Gastroesophageal sphincter (tissue), 4 donors: ENCODE measurements around the gene GNS. TPM values are rescaled to one million over a fixed set of nuclear protein-coding genes. Genes with fewer than 3 reads are reported as not detected.
A peak's percentile ranks its signal among the peaks of the same experiment; 100 is the strongest.

Experiments used
- ATAC-seq: fragments of 150-250 bp; one replicate; pipeline ENCODE4 v1.9.1; 2016; ENCODE audit warnings: mild to moderate bottlenecking, moderate library complexity
- H3K27ac ChIP-seq, 4 donors: fragments of 200-600 bp; sonication (generic) in 3 of 4; 1 replicate in 3 of 4; 2 replicates in 1 of 4; pipeline ENCODE4 v1.5.1; 2016 to 2019
- H3K27me3 ChIP-seq: fragments of 200-600 bp; sonication (generic); one replicate; pipeline ENCODE4 v1.5.1; 2019
- H3K36me3 ChIP-seq, 2 donors: fragments of 200-600 bp; sonication (generic); one replicate each; pipeline ENCODE4 v1.5.1; 2019; ENCODE audit warnings: control low read depth in 1 of 2
- H3K4me1 ChIP-seq, 3 donors: fragments of 200-600 bp; sonication (generic); 1 replicate in 2 of 3; 2 replicates in 1 of 3; pipeline ENCODE4 v1.5.1; 2016 to 2019; ENCODE audit warnings: control low read depth in 2 of 3
- H3K4me3 ChIP-seq, 2 donors: fragments of 200-600 bp; sonication (generic); one replicate each; pipeline ENCODE4 v1.5.1; 2019; ENCODE audit warnings: mild to moderate bottlenecking in 1 of 2, moderate library complexity in 1 of 2
- H3K9me3 ChIP-seq, 3 donors: fragments of 200-600 bp; sonication (generic); one replicate each; pipeline ENCODE4 v1.5.1; 2017 to 2019; ENCODE audit warnings: control low read depth in 2 of 3
- EP300 ChIP-seq: sonication (generic); formaldehyde crosslinking; IDR thresholded peaks from one replicate; pipeline ENCODE4 v1.6.1; 2017; ENCODE audit warnings: antibody characterized with exemption, mild to moderate bottlenecking
- POLR2A ChIP-seq, 2 donors: fragments of 450-650 bp; IDR thresholded peaks; one replicate each; pipeline ENCODE4 v1.6.1; 2017; ENCODE audit warnings: antibody characterized with exemption in 2 of 2, mild to moderate bottlenecking in 2 of 2, moderate library complexity in 1 of 2
- POLR2AphosphoS5 ChIP-seq: sonication (generic); formaldehyde crosslinking; IDR thresholded peaks from one replicate; pipeline ENCODE4 v1.6.1; 2017; ENCODE audit warnings: antibody characterized with exemption
- WGBS, 2 donors: methylation state at CpG; one replicate each; pipeline ENCODE4 v1.1.5; 2018; ENCODE audit warnings: low coverage in 1 of 2; 5-methylcytosine and 5-hydroxymethylcytosine counted together
- total RNA-seq, 4 donors: library from RNA; depleted of rRNA; stranded (reverse); fragments of >200 nt; gene quantifications; one replicate each; pipeline ENCODE4 v1.1.0, GENCODE V29; 2016
- TF ChIP-seq, protein P1 (sequence below), 4 experiments: fragments of 200-600 bp in 2 of 4; fragments of 450-650 bp in 2 of 4; sonication (generic) in 1 of 4; IDR thresholded peaks; one replicate each; pipeline ENCODE4 v1.5.1; 2017 to 2019; ENCODE audit warnings: antibody characterized with exemption in 4 of 4, mild to moderate bottlenecking in 2 of 4, moderate library complexity in 2 of 4

GNS gene
- total RNA-seq, 4 donors from 2014 or later = 69.3 to 116 (median 89.7) TPM

DNA sequence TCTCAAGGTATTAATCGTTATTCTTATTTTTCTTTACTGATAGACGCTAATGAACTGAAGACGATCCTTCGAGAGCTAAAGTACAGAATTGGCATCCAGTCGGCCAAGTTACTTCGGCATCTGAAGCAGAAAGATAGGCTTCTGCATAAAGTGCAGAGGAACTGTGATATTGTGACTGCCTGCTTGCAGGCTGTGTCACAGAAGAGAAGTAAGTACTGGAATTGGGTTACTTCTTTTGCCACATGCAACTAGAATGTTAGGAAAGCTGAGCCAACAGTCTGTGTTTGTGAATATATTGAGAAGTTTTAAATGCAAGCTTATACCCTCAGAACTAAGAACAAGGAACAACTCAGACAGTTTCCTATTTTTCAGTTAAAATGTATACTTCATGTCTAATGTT lies 26.6 kb upstream of the GNS start:
- TF ChIP-seq, protein P1, sequence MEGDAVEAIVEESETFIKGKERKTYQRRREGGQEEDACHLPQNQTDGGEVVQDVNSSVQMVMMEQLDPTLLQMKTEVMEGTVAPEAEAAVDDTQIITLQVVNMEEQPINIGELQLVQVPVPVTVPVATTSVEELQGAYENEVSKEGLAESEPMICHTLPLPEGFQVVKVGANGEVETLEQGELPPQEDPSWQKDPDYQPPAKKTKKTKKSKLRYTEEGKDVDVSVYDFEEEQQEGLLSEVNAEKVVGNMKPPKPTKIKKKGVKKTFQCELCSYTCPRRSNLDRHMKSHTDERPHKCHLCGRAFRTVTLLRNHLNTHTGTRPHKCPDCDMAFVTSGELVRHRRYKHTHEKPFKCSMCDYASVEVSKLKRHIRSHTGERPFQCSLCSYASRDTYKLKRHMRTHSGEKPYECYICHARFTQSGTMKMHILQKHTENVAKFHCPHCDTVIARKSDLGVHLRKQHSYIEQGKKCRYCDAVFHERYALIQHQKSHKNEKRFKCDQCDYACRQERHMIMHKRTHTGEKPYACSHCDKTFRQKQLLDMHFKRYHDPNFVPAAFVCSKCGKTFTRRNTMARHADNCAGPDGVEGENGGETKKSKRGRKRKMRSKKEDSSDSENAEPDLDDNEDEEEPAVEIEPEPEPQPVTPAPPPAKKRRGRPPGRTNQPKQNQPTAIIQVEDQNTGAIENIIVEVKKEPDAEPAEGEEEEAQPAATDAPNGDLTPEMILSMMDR (IDR thresholded peaks at IDR 0.05) = no peak
- TF ChIP-seq EP300 (no peak), POLR2AphosphoS5 (no peak), POLR2A (IDR thresholded peaks at IDR 0.05) (no peak)
- Histone ChIP-seq H3K4me3 (no peak overlapping the region), H3K4me1 (peaks cover 0 to 16% (median 3%) of the 10 kb centered on the region in 3 donors), H3K9me3 (no peaks in the 10 kb centered on the region), H3K27me3 (peaks cover 72% of the 10 kb centered on the region), H3K36me3 (no peaks in the 10 kb centered on the region), H3K27ac (no peak overlapping the region)
- WGBS, 2 donors = 85 to 100% methylated on average over 3 to 6 of the region's 6 CpGs
- ATAC-seq = no peak

DNA sequence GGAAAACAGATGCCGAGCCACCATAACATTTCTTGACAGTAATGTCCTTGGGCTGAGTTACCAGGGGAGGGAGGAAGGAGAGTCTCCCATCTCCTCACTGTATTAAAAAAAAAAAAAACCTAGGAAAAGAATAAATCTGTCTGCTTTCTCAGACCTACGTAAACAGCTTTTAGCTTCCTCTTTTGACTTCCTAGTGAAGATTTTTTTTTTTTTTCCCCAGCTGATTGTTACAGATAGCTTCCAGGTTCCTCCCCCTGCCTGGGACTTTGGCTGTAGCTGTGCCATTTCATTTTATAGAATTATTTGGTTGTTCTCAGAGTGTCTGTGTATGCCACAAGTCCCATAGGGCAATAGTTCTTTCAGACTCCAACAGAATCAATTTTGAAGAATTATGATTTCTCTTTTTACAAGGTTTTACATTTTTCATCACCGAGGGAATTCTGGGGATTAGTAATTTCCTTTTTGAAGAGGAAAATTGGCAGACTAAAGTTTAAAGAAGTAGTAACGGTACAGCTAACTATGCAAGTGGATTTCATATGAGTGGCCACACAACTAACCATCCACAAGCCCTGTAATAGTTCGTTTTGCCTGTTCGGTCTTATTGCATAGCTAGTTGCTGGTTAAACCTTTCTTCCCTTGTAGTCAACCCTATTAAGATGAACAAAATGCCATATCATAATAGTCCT lies 23.1 kb upstream of the GNS start:
- TF ChIP-seq POLR2A (IDR thresholded peaks at IDR 0.05) = no peak
- TF ChIP-seq EP300 = no peak
- peak overlapping the region; percentile 11 to 67 for H3K4me3 ChIP-seq
- H3K27me3 ChIP-seq = peaks cover 69% of the 10 kb centered on the region
- WGBS, 2 donors = 49 to 62% methylated on average over 5 to 6 of the region's 6 CpGs
- ATAC-seq = no peak
- H3K4me1 ChIP-seq = peaks cover 0 to 26% (median 3%) of the 10 kb centered on the region in 3 donors
- H3K36me3 ChIP-seq = no peaks in the 10 kb centered on the region
- H3K9me3 ChIP-seq = no peaks in the 10 kb centered on the region
- H3K27ac ChIP-seq = no peak overlapping the region

DNA sequence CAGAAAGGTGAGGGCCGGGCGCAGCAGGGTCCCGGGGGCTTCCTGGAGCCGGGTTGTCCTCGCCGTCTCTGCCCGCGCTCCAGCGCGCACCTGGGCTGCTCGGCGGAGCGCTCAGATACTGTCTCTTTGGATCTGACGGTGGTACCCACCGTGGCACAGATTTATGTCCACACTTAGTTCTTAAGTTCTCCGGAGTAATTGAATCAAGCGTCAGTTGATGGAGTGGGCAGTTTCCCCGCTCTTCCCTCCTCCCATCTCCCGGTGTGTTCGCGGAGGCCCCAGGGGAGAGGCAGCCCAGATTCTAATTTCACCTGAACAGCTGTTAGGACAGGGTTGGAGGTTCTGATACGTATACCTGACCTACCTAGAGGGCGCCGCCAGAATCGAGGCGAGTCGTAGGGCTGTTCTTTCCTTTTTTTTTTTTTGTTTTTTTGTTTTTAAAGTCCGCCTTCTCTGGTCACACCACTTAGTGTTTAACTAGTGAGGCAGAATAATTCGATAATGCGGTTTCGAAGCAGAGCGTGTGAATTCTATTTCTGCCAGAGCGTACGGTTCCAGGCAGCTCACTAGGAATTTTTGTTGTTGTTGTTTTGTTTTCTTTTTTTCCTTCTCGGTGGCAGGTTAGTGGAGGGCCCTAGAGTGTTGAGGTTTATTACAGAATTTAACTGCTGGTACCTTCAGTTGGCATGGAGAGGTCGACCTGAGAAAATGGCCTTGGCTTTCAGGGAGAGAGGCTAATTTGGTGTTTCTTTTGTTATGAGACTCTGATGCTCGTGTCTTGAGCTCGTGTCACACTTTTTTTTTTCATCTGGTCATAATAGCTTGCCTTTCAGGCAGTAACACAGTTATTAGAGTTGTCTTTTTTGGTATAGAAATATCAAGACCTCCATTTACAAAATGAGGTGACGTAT lies 22.3 kb upstream of the GNS start:
- Histone ChIP-seq H3K27ac (peak overlapping the region in 2 of 4 donors; percentile 13 to 73), H3K36me3 (no peaks in the 10 kb centered on the region), H3K9me3 (peaks cover 0 to 3% (median 0%) of the 10 kb centered on the region in 3 donors), H3K4me3 (peak overlapping the region; percentile 32 to 67), H3K27me3 (peaks cover 64% of the 10 kb centered on the region), H3K4me1 (peaks cover 0 to 26% (median 3%) of the 10 kb centered on the region in 3 donors)
- ATAC-seq = no peak
- TF ChIP-seq EP300 (no peak), POLR2AphosphoS5 (no peak), POLR2A (IDR thresholded peaks at IDR 0.05) (no peak)
- TF ChIP-seq, protein P1 (IDR thresholded peaks at IDR 0.05) = no peak
- WGBS, 2 donors = 7 to 8% methylated on average over 13 to 27 of the region's 39 CpGs

DNA sequence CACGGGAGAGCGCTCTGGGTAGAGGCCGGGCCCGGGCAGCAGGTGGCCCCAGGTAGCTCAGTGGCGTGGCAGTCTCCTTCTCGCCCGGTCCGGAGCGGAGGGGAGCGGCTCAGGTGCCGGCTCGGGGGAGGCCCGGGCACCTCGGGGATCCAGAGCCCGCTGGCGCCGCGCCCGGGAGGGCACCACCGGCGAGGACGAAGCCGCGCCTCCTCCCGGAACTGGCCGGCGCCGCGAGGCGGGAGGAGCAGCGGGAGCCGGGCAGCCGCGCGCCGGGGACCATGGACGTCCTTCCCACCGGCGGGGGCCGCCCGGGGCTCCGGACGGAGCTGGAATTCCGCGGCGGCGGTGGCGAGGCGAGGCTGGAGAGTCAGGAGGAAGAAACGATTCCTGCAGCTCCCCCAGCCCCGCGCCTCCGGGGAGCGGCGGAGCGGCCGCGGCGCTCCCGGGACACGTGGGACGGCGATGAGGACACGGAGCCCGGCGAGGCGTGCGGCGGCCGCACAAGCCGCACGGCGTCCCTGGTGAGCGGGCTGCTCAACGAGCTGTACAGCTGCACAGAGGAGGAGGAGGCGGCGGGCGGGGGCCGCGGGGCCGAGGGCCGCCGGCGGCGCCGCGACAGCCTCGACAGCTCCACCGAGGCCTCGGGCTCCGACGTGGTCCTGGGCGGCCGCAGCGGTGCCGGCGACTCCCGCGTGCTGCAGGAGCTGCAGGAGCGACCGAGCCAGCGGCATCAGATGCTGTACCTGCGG lies 21.5 kb upstream of the GNS start:
- ATAC-seq = peak; percentile 72
- peak overlapping the region in 3 of 4 donors; percentile 13 to 73 (median 54) for H3K27ac ChIP-seq
- H3K27me3 ChIP-seq = peaks cover 55% of the 10 kb centered on the region

More for the DNA sequence above, 21.5 kb upstream of the GNS start:
- Histone ChIP-seq H3K4me1 (peaks cover 0 to 26% (median 3%) of the 10 kb centered on the region in 3 donors), H3K4me3 (peak overlapping the region; percentile 32 to 67), H3K9me3 (peaks cover 0 to 11% (median 0%) of the 10 kb centered on the region in 3 donors), H3K36me3 (no peaks in the 10 kb centered on the region)
- 0% methylated on average over 6 of the region's 103 CpGs; no CpG with 5 or more reads in 1 of the 2 donors for WGBS, 2 donors
- TF ChIP-seq EP300 (no peak), POLR2AphosphoS5 (no peak), POLR2A (IDR thresholded peaks at IDR 0.05) (no peak)
- TF ChIP-seq, protein P1 (IDR thresholded peaks at IDR 0.05) = no peak
